Neuronal stem cell (in vitro differentiated cells): ENCODE data around the gene ATP8B2.
"Not testable (repeated sequence)": the region's sequence is repeated elsewhere in the genome, so short reads cannot be mapped to it uniquely, and the experiment has no call there.

Experiments used
- DNase-seq: peaks from one replicate; pipeline ENCODE4 v3.0.0-alpha.2; 2013; ENCODE audit warnings: low spot score
- H2AFZ ChIP-seq: one replicate; pipeline ENCODE4 v1.6.1; 2013; ENCODE audit warnings: mild to moderate bottlenecking, low read length, inconsistent platforms
- H2AK5ac ChIP-seq: 2 replicates; pipeline ENCODE4 v1.6.1; 2013; ENCODE audit warnings: low read depth, mild to moderate bottlenecking, inconsistent platforms, low read length, moderate library complexity, mixed read lengths
- H2BK120ac ChIP-seq: 2 replicates; pipeline ENCODE4 v1.6.1; 2013; ENCODE audit warnings: low read depth, mild to moderate bottlenecking, inconsistent platforms, low read length, moderate library complexity, mixed read lengths
- H2BK12ac ChIP-seq: one replicate; pipeline ENCODE4 v1.6.1; 2013; ENCODE audit warnings: low read length, inconsistent platforms
- H2BK15ac ChIP-seq: 2 replicates; pipeline ENCODE4 v1.6.1; 2013; ENCODE audit warnings: mild to moderate bottlenecking, low read length, inconsistent platforms, mixed read lengths
- H2BK5ac ChIP-seq: one replicate; pipeline ENCODE4 v1.6.1; 2013; ENCODE audit warnings: inconsistent platforms, mild to moderate bottlenecking, low read length, moderate library complexity
- H3K14ac ChIP-seq: one replicate; pipeline ENCODE4 v1.6.1; 2013; ENCODE audit warnings: low read length, inconsistent platforms
- H3K18ac ChIP-seq: 2 replicates; pipeline ENCODE4 v1.6.1; 2013; ENCODE audit warnings: low read length, inconsistent platforms
- H3K23ac ChIP-seq: 2 replicates; pipeline ENCODE4 v1.6.1; 2013; ENCODE audit warnings: low read depth, mild to moderate bottlenecking, mixed read lengths, low read length, inconsistent platforms; ENCODE audit not compliant: poor library complexity
- H3K27ac ChIP-seq: replicated peaks from 3 replicates; pipeline ENCODE4 v1.5.1; 2013; ENCODE audit warnings: low read length, inconsistent platforms
- H3K27me3 ChIP-seq, 3 experiments: 2 replicates each; pipeline ENCODE4 v1.6.1; 2013; ENCODE audit warnings: low read length in 3 of 3, mild to moderate bottlenecking in 2 of 3, inconsistent platforms in 1 of 3, low read depth in 1 of 3, mixed read lengths in 1 of 3, moderate library complexity in 1 of 3; ENCODE audit not compliant: control insufficient read depth in 3 of 3, insufficient read depth in 3 of 3
- H3K36me3 ChIP-seq, 2 donors: replicated peaks in 1 of 2; 2 replicates each; pipeline ENCODE4 v1.6.1; 2013; ENCODE audit warnings: low read length in 2 of 2; ENCODE audit not compliant: control insufficient read depth in 2 of 2, insufficient read depth in 2 of 2
- H3K4ac ChIP-seq: 2 replicates; pipeline ENCODE4 v1.6.1; 2013; ENCODE audit warnings: inconsistent platforms, mild to moderate bottlenecking, low read length, moderate library complexity
- H3K4me1 ChIP-seq, 2 donors: 1 replicate in 1 of 2; 2 replicates in 1 of 2; pipeline ENCODE4 v1.6.1; 2013; ENCODE audit warnings: low read length in 2 of 2, low read depth in 1 of 2; ENCODE audit not compliant: control insufficient read depth in 2 of 2, insufficient read depth in 1 of 2
- H3K4me2 ChIP-seq: one replicate; pipeline ENCODE4 v1.6.1; 2013; ENCODE audit warnings: mild to moderate bottlenecking, low read length, inconsistent platforms; ENCODE audit not compliant: insufficient read depth, poor library complexity, severe bottlenecking
- H3K4me3 ChIP-seq, 2 donors: 2 replicates each; pipeline ENCODE4 v1.5.1; 2013; ENCODE audit warnings: low read length in 2 of 2, mild to moderate bottlenecking in 2 of 2, inconsistent platforms in 1 of 2, moderate library complexity in 1 of 2
- H3K79me1 ChIP-seq: one replicate; pipeline ENCODE4 v1.6.1; 2013; ENCODE audit warnings: low read depth, mild to moderate bottlenecking, inconsistent platforms, low read length, moderate library complexity
- H3K9ac ChIP-seq: one replicate; pipeline ENCODE4 v1.6.1; 2013; ENCODE audit warnings: mild to moderate bottlenecking, low read depth, low read length, inconsistent platforms; ENCODE audit not compliant: poor library complexity
- H3K9me3 ChIP-seq, 2 donors: replicated peaks in 1 of 2; 2 replicates each; pipeline versions ENCODE3 to v1.6.1; 2013; ENCODE audit warnings: low read length in 2 of 2, mild to moderate bottlenecking in 2 of 2, inconsistent platforms in 1 of 2, low read depth in 1 of 2, mixed read lengths in 1 of 2, moderate library complexity in 1 of 2; ENCODE audit not compliant: control insufficient read depth in 2 of 2, insufficient read depth in 1 of 2
- H4K8ac ChIP-seq: one replicate; pipeline ENCODE4 v1.6.1; 2013; ENCODE audit warnings: low read depth, mild to moderate bottlenecking, inconsistent platforms, low read length, moderate library complexity
- H4K91ac ChIP-seq: one replicate; pipeline ENCODE4 v1.6.1; 2013; ENCODE audit warnings: low read length, low read depth, mild to moderate bottlenecking, inconsistent platforms; ENCODE audit not compliant: poor library complexity
- WGBS, 2 donors: extraction: QIAGEN DNeasy Blood & Tissue Kit; methylation state at CpG; one replicate each; pipeline ENCODE4 v1.1.7; 2013; ENCODE audit warnings: missing lambda C conversion rate in 2 of 2, mixed read lengths in 1 of 2; ENCODE audit not compliant: insufficient read length in 2 of 2, insufficient replicate concordance in 1 of 2; ENCODE audit errors: extremely low coverage in 2 of 2; 5-methylcytosine and 5-hydroxymethylcytosine counted together

Gene ATP8B2

GRCh38 chr1:154318386-154318785, 6.9 kb upstream of the ATP8B2 start:
- H3K27ac ChIP-seq, result no peak overlapping the region
- no peak overlapping the region for H4K91ac ChIP-seq
- no peaks in the 10 kb centered on the region for H3K4me1 ChIP-seq
- no peak overlapping the region for H3K14ac ChIP-seq
- no peak overlapping the region for H3K4ac ChIP-seq
- H3K4me2 ChIP-seq, result no peak overlapping the region
- H2BK120ac ChIP-seq, result no peak overlapping the region
- no peak overlapping the region for H2BK15ac ChIP-seq
- H4K8ac ChIP-seq, result no peak overlapping the region
- no peak overlapping the region for H2AFZ ChIP-seq
- no peak overlapping the region for H3K23ac ChIP-seq
- H3K36me3 ChIP-seq, result no peaks in the 10 kb centered on the region
- peaks cover 0 to 15% (median 0%) of the 10 kb centered on the region in 3 experiments for H3K27me3 ChIP-seq
- H3K79me1 ChIP-seq, result no peaks in the 10 kb centered on the region
- no peak overlapping the region for H2AK5ac ChIP-seq
- H3K18ac ChIP-seq, result no peak overlapping the region
- H3K4me3 ChIP-seq, result no peak overlapping the region
- H3K9ac ChIP-seq, result no peak overlapping the region
- H2BK5ac ChIP-seq, result no peak overlapping the region
- DNase-seq, result no peak
- no CpG with 5 or more reads among the region's 4 CpGs for WGBS, 2 donors
- H3K9me3 ChIP-seq, result no peaks in the 10 kb centered on the region
- no peak overlapping the region for H2BK12ac ChIP-seq

- DNase-seq, result no peak
- Histone ChIP-seq H3K79me1 (peaks cover 3% of the 10 kb centered on the region), H3K14ac (no peak within 1 kb of the TSS), H3K4me3 (no peak within 1 kb of the TSS), H2BK120ac (no peak within 1 kb of the TSS), H2BK12ac (no peak within 1 kb of the TSS), H3K4me1 (no peaks in the 10 kb centered on the region), H3K9ac (peak within 1 kb of the TSS; percentile 68), H2BK5ac (no peak within 1 kb of the TSS), H3K18ac (no peak within 1 kb of the TSS), H4K91ac (no peak within 1 kb of the TSS), H2AK5ac (no peak within 1 kb of the TSS), H3K27me3 (peaks cover 0 to 19% (median 0%) of the 10 kb centered on the region in 3 experiments), H3K4ac (no peak within 1 kb of the TSS), H3K4me2 (no peak within 1 kb of the TSS), H2BK15ac (no peak within 1 kb of the TSS), H2AFZ (no peak within 1 kb of the TSS), H3K27ac (no peak within 1 kb of the TSS), H3K36me3 (no peaks in the 10 kb centered on the region), H3K9me3 (no peaks in the 10 kb centered on the region), H4K8ac (no peak within 1 kb of the TSS), H3K23ac (no peak within 1 kb of the TSS)
- 100% methylated on average over 2 of the region's 9 CpGs for WGBS, 2 donors
These were observed 4.3 kb upstream of the ATP8B2 start, which contains the start of gene AQP10 for GRCh38 chr1:154320882-154321608. AQP10 (plus strand) TSS chr1:154321093; CDS start chr1:154321156, 63 bp downstream.

GRCh38 chr1:154321609-154321934, 3.8 kb upstream of the ATP8B2 start:
- H2BK15ac ChIP-seq, H2BK12ac ChIP-seq, H4K91ac ChIP-seq, H3K9ac ChIP-seq, H3K79me1 ChIP-seq, H3K36me3 ChIP-seq, H3K14ac ChIP-seq, DNase-seq, H3K23ac ChIP-seq, H2AFZ ChIP-seq, H3K4me2 ChIP-seq, H2BK120ac ChIP-seq, H2BK5ac ChIP-seq, H3K4ac ChIP-seq, H3K4me3 ChIP-seq, H3K9me3 ChIP-seq, H3K4me1 ChIP-seq, H3K18ac ChIP-seq, H3K27ac ChIP-seq, H2AK5ac ChIP-seq, H4K8ac ChIP-seq: not testable (repeated sequence)
- H3K27me3 ChIP-seq, result peaks cover 0 to 19% (median 0%) of the 10 kb centered on the region in 3 experiments

DNA sequence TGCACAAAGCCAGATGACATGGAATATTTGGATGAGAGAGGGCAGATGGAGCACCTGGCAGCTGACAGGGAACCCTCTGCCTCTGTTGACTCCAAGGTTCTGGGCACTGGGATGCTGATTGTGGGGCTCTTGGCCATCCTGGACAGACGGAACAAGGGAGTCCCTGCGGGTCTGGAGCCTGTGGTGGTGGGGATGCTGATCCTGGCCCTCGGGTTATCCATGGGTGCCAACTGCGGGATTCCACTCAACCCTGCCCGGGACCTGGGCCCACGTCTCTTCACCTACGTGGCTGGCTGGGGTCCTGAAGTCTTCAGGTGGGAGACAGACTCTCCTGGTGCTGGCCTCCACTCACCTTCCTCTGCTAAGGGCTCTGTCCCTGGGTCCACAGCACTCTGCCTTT, 1.8 kb upstream of the ATP8B2 start:
- DNase-seq, result no peak

More for the DNA sequence above, 1.8 kb upstream of the ATP8B2 start:
- Histone ChIP-seq H3K27ac (no peak overlapping the region), H3K4me3 (no peak overlapping the region), H2BK15ac (peak overlapping the region; percentile 44), H2AFZ (no peak overlapping the region), H2AK5ac (no peak overlapping the region), H3K23ac (peak overlapping the region; percentile 57), H3K9me3 (no peaks in the 10 kb centered on the region), H3K36me3 (peaks cover 0 to 8% of the 10 kb centered on the region in 2 donors), H4K91ac (no peak overlapping the region), H3K4ac (no peak overlapping the region), H4K8ac (no peak overlapping the region), H3K79me1 (peaks cover 6% of the 10 kb centered on the region), H3K4me1 (peaks cover 7 to 18% of the 10 kb centered on the region in 2 donors), H3K9ac (peak overlapping the region; percentile 15), H3K18ac (no peak overlapping the region), H2BK5ac (no peak overlapping the region), H3K4me2 (no peak overlapping the region), H3K14ac (no peak overlapping the region), H2BK120ac (peak overlapping the region; percentile 82), H2BK12ac (no peak overlapping the region), H3K27me3 (peaks cover 0 to 19% (median 0%) of the 10 kb centered on the region in 3 experiments)
- WGBS, 2 donors, result no CpG with 5 or more reads among the region's 7 CpGs
